Dermis blood vessel endothelial cell (primary cell): ENCODE results near the gene NR3C2. TPM values are rescaled to one million over a fixed set of nuclear protein-coding genes. Genes with fewer than 3 reads are reported as not detected.

Source experiments
- DNase-seq: peaks from one replicate; pipeline ENCODE4 v3.0.0; 2010
- total RNA-seq: library from RNA; depleted of rRNA; stranded (reverse); fragments of >200 nt; gene quantifications from 2 replicates; pipeline ENCODE4 v1.2.3, GENCODE V29; 2014

The NR3C2 gene
- total RNA-seq, result 9.9 and 12.2 TPM in 2 replicates

- peak; percentile 99 for DNase-seq
Observed at GRCh38 chr4:148441986-148442831, at the start of gene NR3C2. Gene NR3C2, minus strand, starts transcription at chr4:148442414.

GRCh38 chr4:148487181-148487580, 45.0 kb upstream of the NR3C2 start:
- no peak for DNase-seq

- DNase-seq, result peak; percentile 3
Observed at GRCh38 chr4:148481636-148482035, 39.4 kb upstream of the NR3C2 start.

- no peak for DNase-seq
Observed at GRCh38 chr4:148477276-148477675, 35.1 kb upstream of the NR3C2 start.

GRCh38 chr4:148469938-148470337, 27.7 kb upstream of the NR3C2 start:
- DNase-seq, result no peak

- no peak for DNase-seq
Observed at GRCh38 chr4:148454835-148455234, 12.6 kb upstream of the NR3C2 start.

- DNase-seq, result no peak
Observed at GRCh38 chr4:148453833-148454232, 11.6 kb upstream of the NR3C2 start.

- DNase-seq, result peak; percentile 25
Observed at GRCh38 chr4:148452970-148453369, 10.8 kb upstream of the NR3C2 start.

GRCh38 chr4:148449921-148450320, 7.7 kb upstream of the NR3C2 start:
- DNase-seq, result no peak

GRCh38 chr4:148448141-148448540, 5.9 kb upstream of the NR3C2 start:
- no peak for DNase-seq

- peak; percentile 56 for DNase-seq
Observed at GRCh38 chr4:148447681-148448080, 5.5 kb upstream of the NR3C2 start.

- DNase-seq, result no peak
Observed at GRCh38 chr4:148445860-148446330, 3.7 kb upstream of the NR3C2 start.

- DNase-seq, result peak; percentile 76
Observed at GRCh38 chr4:148445071-148445859, 3.1 kb upstream of the NR3C2 start.

GRCh38 chr4:148444296-148445070, 2.3 kb upstream of the NR3C2 start:
- peak; percentile 58 for DNase-seq

- DNase-seq, result peak; percentile 61
Observed at GRCh38 chr4:148443512-148444295, 1.5 kb upstream of the NR3C2 start.

GRCh38 chr4:148442832-148443511, 758 bp upstream of the NR3C2 start:
- peak; percentile 46 for DNase-seq

GRCh38 chr4:148441624-148441985, 609 bp downstream of the NR3C2 start:
- peak; percentile 46 for DNase-seq

- DNase-seq, result no peak
Observed at GRCh38 chr4:148438047-148438446, 4.2 kb downstream of the NR3C2 start.

GRCh38 chr4:148437439-148437838, 4.8 kb downstream of the NR3C2 start:
- DNase-seq, result no peak

- no peak for DNase-seq
Observed at GRCh38 chr4:148436512-148436911, 5.7 kb downstream of the NR3C2 start.

- DNase-seq, result no peak
Observed at GRCh38 chr4:148435654-148436406, 6.4 kb downstream of the NR3C2 start.
